Measurements from ENCODE around the gene PPARA. TPM values are rescaled to one million over a fixed set of nuclear protein-coding genes. Genes with fewer than 3 reads are reported as not detected.

Gene PPARA
- total and polyA plus RNA-seq, 9 of the 15 experiments (the other 6 are each of a cell fraction or from before 2014, with no cell fraction given), result 0.64 to 5.3 (median 3.5) TPM

DNA sequence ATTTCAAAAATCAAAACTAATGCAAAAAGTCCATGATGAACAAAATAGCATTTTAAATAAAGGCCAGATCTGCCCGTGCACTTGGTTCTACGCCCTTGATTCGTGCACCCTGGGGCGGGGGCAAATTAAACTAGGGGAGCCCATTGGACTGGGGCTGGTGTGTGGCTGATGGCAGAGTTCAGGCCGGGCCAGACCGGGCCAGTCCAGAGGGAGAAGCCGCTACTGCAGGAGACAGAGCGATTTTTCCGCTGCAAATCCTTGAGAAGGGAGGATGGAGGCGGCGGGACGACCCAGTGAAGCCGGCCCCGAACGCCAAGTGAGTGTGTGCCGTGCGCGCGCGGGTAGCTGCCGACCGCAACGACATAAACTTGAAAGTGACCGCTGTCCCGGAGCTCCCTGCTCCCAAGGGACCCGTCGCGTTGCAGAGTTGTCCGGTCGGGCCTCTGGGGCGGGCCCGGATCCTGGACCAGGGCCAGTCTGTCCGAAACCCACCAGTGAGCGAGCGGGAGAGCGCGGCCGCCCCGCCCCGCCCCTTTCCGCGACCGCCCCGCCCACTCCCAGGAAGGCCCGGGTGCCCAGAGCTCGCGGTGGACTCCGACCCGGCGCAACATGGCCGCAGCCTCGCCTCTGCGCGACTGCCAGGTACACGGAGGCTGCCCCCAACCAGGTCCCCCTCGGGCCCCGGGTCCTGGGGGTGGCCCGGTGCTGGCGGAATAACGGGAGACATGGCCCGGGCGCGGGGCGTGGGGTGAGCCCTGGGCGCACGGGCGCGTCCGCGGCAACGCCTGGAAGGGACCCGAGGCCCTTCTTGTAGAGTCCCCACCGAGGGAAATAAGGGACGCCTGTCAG lies 117.3 kb downstream of the PPARA start, which contains the start of gene TTC38 (continued):
- TF ChIP-seq ZBTB17 (CRISPR knock-in tag; IDR thresholded peaks at IDR 0.05) (0 out of 2 replicates have a peak, but pooled peaks have one; percentile 40), MXI1 (IDR thresholded peaks at IDR 0.05; ENCODE audit: low read depth, low read length) (no peak), CXXC5 (CRISPR knock-in tag; IDR thresholded peaks at IDR 0.05) (peak; percentile 50), NFIC (IDR thresholded peaks at IDR 0.05) (peak; percentile 86), ZNF431 (CRISPR knock-in tag; IDR thresholded peaks at IDR 0.05) (no peak), MBD2 (IDR thresholded peaks at IDR 0.05; ENCODE audit: borderline replicate concordance, low read depth) (peak; percentile 44; the same call in 1 of the 2 replicates), CBX1 (IDR thresholded peaks at IDR 0.05; ENCODE audit: low read depth) (no peak), CCNT2 (IDR thresholded peaks at IDR 0.05; ENCODE audit: borderline replicate concordance, extremely low read depth, insufficient read length, low read depth, low read length) (peak; percentile 48), L3MBTL2 (IDR thresholded peaks at IDR 0.05) (peak; percentile 19; the same call in 1 of the 2 replicates), POLR2H (tag; IDR thresholded peaks at IDR 0.05; ENCODE audit: low read depth) (peak; percentile 50)

DNA sequence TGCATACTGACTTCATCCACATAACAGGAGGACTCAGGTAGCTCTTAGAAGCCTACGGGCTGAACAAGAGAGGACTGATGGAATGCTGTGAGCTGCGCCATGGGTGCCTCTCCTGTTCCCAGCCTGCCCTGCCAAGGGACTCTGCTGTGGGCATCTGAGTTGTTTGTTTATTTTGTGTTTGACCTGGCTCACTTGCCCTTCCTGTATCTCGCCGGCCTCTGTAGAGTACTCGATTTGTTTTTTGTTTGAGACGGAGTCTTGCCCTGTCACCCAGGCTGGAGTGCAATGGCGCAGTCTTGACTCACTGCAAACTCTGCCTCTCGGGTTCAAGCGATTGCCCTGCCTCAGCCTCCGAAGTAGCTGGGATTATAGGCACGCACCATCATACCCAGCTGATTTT lies 119.2 kb downstream of the PPARA start:
- H2AFZ ChIP-seq (ENCODE audit: low read depth, low read length), result no peak overlapping the region
- intact Hi-C loops (cut with micrococcal nuclease), result no loop called here
- 91% methylated on average over 7 of the region's 11 CpGs for WGBS (ENCODE audit: insufficient coverage, low coverage, missing lambda C conversion rate)
- H3K9ac ChIP-seq (ENCODE audit: insufficient read depth in 1 of 2, low read depth in 2 of 2, low read length in 2 of 2), result peak overlapping the region in 1 of 2 experiments; percentile 35; a peak in 1 of 4 replicates
- no peak overlapping the region for H3K4me3 ChIP-seq
- H3K27ac ChIP-seq (ENCODE audit: extremely low read depth, low read depth, low read length), result no peak overlapping the region
- BruUV-seq (replicated peaks), result no TSS peak
- DNase-seq (ENCODE audit: extremely low read depth in 1 of 4, low spot score in 3 of 4), result no peak
- peaks cover 0 to 24% of the 10 kb centered on the region in 2 experiments; a peak in 4 of 5 replicates for H3K4me1 ChIP-seq (replicated peaks in 1 of 2; ENCODE audit: control insufficient read depth in 2 of 2, insufficient read depth in 2 of 2, low read length in 2 of 2)
- ChIA-PET CTCF (ENCODE audit: low intra/inter-chr PET ratio) (no interaction called here), POLR2A (interaction anchor here (0.6 to 3.6 kb wide), 7 partner anchors 10 to 312 kb away, joined by 3 to 28 read pairs (median 3); no protein-coding TSS in a partner anchor)
- no peaks in the 10 kb centered on the region; the same call in 1 of the 2 replicates for H3K9me3 ChIP-seq (replicated peaks; ENCODE audit: control insufficient read depth, insufficient read depth, low read depth, low read length)
- no peaks in the 10 kb centered on the region for H4K20me1 ChIP-seq (replicated peaks; ENCODE audit: control insufficient read depth, insufficient read depth, low read length)
- no peaks in the 10 kb centered on the region for H3K27me3 ChIP-seq (ENCODE audit: control insufficient read depth in 2 of 2, insufficient read depth in 2 of 2, low read length in 2 of 2)
- peaks cover 28% of the 10 kb centered on the region; the same call in 2 of the 3 replicates for H3K36me3 ChIP-seq (ENCODE audit: control insufficient read depth, insufficient read depth, low read length)
- peaks cover 17% of the 10 kb centered on the region for H3K79me2 ChIP-seq (ENCODE audit: control insufficient read depth, insufficient read depth, low read length)
- in situ Hi-C loops (cut with MboI), result no loop called here
- H3K4me2 ChIP-seq (ENCODE audit: insufficient read depth, low read length), result peak overlapping the region; percentile 84
- peaks cover 2% of the 10 kb centered on the region for H3K9me1 ChIP-seq (ENCODE audit: control insufficient read depth, insufficient read depth, low read length)
- ATAC-seq, result no peak
- no peak for FAIRE-seq
- TF ChIP-seq CBX1 (IDR thresholded peaks at IDR 0.05; ENCODE audit: low read depth) (no peak), LARP7 (IDR thresholded peaks at IDR 0.05) (no peak), MYBL2 (IDR thresholded peaks at IDR 0.05; ENCODE audit: low read depth) (no peak), MYBL2 (CRISPR knock-in tag; IDR thresholded peaks at IDR 0.05; ENCODE audit: borderline replicate concordance) (no peak), STAG1 (CRISPR knock-in tag; IDR thresholded peaks at IDR 0.05; ENCODE audit: borderline replicate concordance) (no peak), KDM2B (CRISPR knock-in tag; IDR thresholded peaks at IDR 0.05) (no peak)
- TF ChIP-seq, protein P1, sequence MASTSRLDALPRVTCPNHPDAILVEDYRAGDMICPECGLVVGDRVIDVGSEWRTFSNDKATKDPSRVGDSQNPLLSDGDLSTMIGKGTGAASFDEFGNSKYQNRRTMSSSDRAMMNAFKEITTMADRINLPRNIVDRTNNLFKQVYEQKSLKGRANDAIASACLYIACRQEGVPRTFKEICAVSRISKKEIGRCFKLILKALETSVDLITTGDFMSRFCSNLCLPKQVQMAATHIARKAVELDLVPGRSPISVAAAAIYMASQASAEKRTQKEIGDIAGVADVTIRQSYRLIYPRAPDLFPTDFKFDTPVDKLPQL (IDR thresholded peaks at IDR 0.05; ENCODE audit: extremely low read depth, insufficient read length), result no peak
- TF ChIP-seq, protein P2, sequence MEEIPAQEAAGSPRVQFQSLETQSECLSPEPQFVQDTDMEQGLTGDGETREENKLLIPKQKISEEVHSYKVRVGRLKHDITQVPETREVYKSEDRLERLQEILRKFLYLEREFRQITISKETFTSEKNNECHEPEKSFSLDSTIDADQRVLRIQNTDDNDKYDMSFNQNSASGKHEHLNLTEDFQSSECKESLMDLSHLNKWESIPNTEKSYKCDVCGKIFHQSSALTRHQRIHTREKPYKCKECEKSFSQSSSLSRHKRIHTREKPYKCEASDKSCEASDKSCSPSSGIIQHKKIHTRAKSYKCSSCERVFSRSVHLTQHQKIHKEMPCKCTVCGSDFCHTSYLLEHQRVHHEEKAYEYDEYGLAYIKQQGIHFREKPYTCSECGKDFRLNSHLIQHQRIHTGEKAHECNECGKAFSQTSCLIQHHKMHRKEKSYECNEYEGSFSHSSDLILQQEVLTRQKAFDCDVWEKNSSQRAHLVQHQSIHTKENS (CRISPR knock-in tag; IDR thresholded peaks at IDR 0.05), result no peak
- TF ChIP-seq, protein P3, sequence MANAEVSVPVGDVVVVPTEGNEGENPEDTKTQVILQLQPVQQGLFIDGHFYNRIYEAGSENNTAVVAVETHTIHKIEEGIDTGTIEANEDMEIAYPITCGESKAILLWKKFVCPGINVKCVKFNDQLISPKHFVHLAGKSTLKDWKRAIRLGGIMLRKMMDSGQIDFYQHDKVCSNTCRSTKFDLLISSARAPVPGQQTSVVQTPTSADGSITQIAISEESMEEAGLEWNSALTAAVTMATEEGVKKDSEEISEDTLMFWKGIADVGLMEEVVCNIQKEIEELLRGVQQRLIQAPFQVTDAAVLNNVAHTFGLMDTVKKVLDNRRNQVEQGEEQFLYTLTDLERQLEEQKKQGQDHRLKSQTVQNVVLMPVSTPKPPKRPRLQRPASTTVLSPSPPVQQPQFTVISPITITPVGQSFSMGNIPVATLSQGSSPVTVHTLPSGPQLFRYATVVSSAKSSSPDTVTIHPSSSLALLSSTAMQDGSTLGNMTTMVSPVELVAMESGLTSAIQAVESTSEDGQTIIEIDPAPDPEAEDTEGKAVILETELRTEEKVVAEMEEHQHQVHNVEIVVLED (CRISPR knock-in tag; IDR thresholded peaks at IDR 0.05), result no peak

Data from K562 (cell line).